GM12872 (cell line): ENCODE results near the gene POLE.

Experiments used
- TF ChIP-seq, protein P1 (sequence below): IDR thresholded peaks from 3 replicates; pipeline ENCODE4 v1.5.1; 2011; ENCODE audit warnings: low read depth, mild to moderate bottlenecking, low read length, moderate library complexity; ENCODE audit not compliant: insufficient read depth

POLE gene

GRCh38 chr12:132591107-132591935 lies 95.8 kb downstream of the POLE start:
- TF ChIP-seq, protein P1, sequence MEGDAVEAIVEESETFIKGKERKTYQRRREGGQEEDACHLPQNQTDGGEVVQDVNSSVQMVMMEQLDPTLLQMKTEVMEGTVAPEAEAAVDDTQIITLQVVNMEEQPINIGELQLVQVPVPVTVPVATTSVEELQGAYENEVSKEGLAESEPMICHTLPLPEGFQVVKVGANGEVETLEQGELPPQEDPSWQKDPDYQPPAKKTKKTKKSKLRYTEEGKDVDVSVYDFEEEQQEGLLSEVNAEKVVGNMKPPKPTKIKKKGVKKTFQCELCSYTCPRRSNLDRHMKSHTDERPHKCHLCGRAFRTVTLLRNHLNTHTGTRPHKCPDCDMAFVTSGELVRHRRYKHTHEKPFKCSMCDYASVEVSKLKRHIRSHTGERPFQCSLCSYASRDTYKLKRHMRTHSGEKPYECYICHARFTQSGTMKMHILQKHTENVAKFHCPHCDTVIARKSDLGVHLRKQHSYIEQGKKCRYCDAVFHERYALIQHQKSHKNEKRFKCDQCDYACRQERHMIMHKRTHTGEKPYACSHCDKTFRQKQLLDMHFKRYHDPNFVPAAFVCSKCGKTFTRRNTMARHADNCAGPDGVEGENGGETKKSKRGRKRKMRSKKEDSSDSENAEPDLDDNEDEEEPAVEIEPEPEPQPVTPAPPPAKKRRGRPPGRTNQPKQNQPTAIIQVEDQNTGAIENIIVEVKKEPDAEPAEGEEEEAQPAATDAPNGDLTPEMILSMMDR, result no peak

DNA sequence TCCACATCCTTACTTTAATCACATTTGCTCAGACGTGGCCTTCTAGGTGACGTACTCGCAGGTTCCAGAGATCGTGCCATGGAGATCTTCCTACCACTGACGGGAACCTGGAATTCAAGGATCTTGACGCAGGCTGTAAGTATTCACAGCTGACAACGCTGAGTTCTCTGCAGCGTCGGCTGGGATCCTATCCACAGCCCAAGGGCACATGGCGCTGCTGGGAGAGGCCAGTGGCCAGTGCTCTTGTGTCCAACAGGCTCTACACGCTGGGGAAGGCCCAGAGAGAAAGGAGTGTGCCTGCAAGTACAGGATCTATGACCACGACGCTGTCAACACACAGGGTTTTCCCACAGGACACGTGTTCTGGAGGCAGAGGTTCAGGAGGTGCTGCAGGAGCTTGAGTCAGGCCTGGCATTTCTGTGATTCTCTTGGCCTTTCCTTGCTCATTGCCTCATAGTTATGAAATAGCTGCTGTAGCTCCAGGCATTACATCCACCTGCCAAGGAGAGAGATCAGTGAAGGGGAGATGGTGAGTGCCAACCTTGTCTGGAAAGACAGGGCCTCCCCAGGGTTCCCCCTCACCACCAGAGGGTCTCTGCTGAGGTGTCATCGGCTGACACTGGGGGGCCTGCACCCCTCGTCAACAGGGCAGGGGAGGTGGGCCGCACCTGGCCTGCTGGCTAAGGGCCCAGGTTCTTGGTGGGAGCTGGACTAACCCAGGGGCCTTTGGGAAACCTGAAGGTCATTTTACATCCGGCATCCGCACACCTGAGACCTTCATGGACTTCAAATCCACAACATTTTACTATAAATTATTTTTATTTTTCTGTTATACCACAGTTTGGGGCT lies 98.1 kb downstream of the POLE start:
- TF ChIP-seq, protein P1, result no peak

DNA sequence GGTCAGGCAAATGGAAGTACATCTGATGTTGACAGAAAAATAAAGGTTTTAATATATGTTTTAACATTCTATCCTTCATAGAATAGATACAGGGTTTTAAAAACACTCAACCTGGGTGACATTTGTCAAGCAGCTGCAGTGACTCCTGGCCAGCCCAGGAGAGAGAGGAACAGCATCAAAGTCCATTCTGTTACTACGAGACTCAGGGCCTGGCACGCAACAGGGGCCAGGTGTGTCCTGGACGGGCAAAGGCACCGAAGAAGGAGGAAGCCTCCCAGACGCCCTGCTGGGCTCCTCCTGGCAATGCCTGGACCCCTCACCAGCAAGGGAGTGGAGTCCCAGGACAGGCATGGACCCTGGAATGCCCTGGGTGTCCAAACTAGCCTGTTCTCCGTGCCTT lies 98.8 kb downstream of the POLE start:
- TF ChIP-seq, protein P1, result no peak

GRCh38 chr12:132587781-132588180 lies 99.4 kb downstream of the POLE start:
- TF ChIP-seq, protein P1, result no peak

DNA sequence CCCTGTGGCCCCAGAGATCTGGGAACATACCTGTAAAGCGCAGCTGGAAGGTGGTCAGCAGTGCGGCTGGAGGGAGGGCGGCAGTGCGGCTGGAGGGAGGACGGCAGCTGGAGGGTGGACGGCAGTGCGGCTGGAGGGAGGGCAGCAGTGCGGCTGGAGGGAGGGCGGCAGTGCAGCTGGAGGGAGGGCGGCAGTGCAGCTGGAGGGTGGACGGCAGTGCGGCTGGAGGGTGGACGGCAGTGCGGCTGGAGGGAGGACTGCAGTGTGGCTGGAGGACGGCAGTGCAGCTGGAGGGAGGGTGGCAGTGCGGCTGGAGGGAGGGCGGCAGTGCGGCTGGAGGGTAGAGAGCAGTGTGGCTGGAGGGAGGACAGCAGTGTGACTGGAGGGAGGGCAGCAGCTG lies 100.2 kb downstream of the POLE start:
- TF ChIP-seq, protein P1, result no peak

DNA sequence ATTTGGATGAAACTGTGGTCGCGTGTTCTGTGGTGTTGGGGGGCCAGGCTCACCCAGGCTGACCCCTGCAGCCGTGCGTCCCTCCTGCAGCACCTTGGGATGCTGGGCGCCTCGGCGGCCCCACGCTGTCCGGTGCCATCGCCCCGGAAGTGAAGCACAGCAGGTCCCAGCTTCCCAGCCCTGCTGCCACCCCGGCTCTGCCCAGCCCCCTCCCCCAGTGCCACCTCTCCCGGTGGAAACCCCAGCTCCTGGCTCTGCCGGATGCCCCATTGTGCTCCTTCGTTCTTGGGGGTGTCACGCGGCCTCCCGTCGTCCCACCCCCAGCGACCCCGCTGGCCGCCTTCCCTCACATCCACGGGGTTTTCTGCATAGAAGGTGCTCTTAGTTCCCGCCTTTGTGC lies 102.0 kb downstream of the POLE start:
- TF ChIP-seq, protein P1, result no peak

DNA sequence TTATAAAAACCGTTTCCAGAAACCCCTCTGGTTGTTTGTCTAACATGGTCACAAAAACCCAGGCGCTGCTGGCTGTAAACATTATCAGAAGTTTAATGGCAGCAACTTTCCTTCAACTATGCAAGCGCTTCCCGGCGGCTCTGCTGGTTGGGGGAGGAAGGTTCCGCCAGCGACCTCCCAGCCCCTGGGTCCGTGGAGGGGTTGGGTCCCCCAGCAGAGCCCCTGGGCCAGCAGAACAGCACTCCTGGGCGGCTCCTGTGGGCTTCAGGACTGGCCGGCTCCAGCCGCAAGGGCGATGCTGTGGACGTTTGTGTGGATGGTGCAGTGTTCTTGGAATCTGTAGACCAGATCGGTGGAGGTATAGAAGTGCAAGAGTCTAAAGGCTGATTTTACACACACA lies 102.7 kb downstream of the POLE start:
- TF ChIP-seq, protein P1, result no peak
